B cell (primary cell): ENCODE data around the gene CHST15.

Experiments
- EZH2 ChIP-seq: IDR thresholded peaks from 2 replicates; pipeline ENCODE4 v1.6.1; 2012; ENCODE audit warnings: borderline replicate concordance, low read depth, mild to moderate bottlenecking, moderate library complexity, low read length; ENCODE audit not compliant: insufficient read depth, poor library complexity, severe bottlenecking
- TF ChIP-seq, protein P1 (sequence below): fragments of 200-600 bp; IDR thresholded peaks from one replicate; pipeline ENCODE4 v1.8.0; 2022; ENCODE audit warnings: antibody characterized with exemption, mild to moderate bottlenecking

GRCh38 chr10:124058346-124059003 is 34.9 kb downstream of the CHST15 start:
- TF ChIP-seq, protein P1, sequence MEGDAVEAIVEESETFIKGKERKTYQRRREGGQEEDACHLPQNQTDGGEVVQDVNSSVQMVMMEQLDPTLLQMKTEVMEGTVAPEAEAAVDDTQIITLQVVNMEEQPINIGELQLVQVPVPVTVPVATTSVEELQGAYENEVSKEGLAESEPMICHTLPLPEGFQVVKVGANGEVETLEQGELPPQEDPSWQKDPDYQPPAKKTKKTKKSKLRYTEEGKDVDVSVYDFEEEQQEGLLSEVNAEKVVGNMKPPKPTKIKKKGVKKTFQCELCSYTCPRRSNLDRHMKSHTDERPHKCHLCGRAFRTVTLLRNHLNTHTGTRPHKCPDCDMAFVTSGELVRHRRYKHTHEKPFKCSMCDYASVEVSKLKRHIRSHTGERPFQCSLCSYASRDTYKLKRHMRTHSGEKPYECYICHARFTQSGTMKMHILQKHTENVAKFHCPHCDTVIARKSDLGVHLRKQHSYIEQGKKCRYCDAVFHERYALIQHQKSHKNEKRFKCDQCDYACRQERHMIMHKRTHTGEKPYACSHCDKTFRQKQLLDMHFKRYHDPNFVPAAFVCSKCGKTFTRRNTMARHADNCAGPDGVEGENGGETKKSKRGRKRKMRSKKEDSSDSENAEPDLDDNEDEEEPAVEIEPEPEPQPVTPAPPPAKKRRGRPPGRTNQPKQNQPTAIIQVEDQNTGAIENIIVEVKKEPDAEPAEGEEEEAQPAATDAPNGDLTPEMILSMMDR = no peak
- TF ChIP-seq EZH2 = no peak
